ENCODE measurements around the gene IGF1R. TPM values are rescaled to one million over a fixed set of nuclear protein-coding genes. Genes with fewer than 3 reads are reported as not detected.

IGF1R gene
- total RNA-seq, 1 donor from 2014 or later: 47.7 TPM

- intact Hi-C loops (cut with DNase I): no loop called here
- ATAC-seq (peak; percentile 21 to 26), DNase-seq (no peak)
- no peak overlapping the region for H3K4me3 ChIP-seq
- TF ChIP-seq CTCF (IDR thresholded peaks at IDR 0.05): no peak
- H3K27me3 ChIP-seq (ENCODE audit: low read depth): no peaks in the 10 kb centered on the region
- peaks cover 49% of the 10 kb centered on the region for H3K36me3 ChIP-seq
- H3K9me3 ChIP-seq: no peaks in the 10 kb centered on the region
- H3K4me1 ChIP-seq: peaks cover 6% of the 10 kb centered on the region
- peak overlapping the region; percentile 28 for H3K27ac ChIP-seq
These were observed 276.2 kb downstream of the IGF1R start for GRCh38 chr15:98924401-98925049.

GRCh38 chr15:98926236-98926635 is 277.9 kb downstream of the IGF1R start:
- H3K9me3 ChIP-seq: no peaks in the 10 kb centered on the region
- H3K36me3 ChIP-seq: peaks cover 66% of the 10 kb centered on the region
- H3K4me1 ChIP-seq: peaks cover 6% of the 10 kb centered on the region
- intact Hi-C loops (cut with DNase I): no loop called here
- no peak overlapping the region for H3K27ac ChIP-seq
- TF ChIP-seq CTCF (IDR thresholded peaks at IDR 0.05): no peak
- no peak overlapping the region for H3K4me3 ChIP-seq
- ATAC-seq (no peak), DNase-seq (no peak)
- H3K27me3 ChIP-seq (ENCODE audit: low read depth): no peaks in the 10 kb centered on the region

GRCh38 chr15:98927022-98927421 is 278.7 kb downstream of the IGF1R start:
- H3K9me3 ChIP-seq: no peaks in the 10 kb centered on the region
- H3K4me1 ChIP-seq: peaks cover 6% of the 10 kb centered on the region
- TF ChIP-seq CTCF (IDR thresholded peaks at IDR 0.05): no peak
- ATAC-seq (no peak), DNase-seq (no peak)
- H3K27me3 ChIP-seq (ENCODE audit: low read depth): no peaks in the 10 kb centered on the region
- peaks cover 71% of the 10 kb centered on the region for H3K36me3 ChIP-seq
- peak overlapping the region; percentile 15 for H3K27ac ChIP-seq
- no peak overlapping the region for H3K4me3 ChIP-seq
- intact Hi-C loops (cut with DNase I): no loop called here

GRCh38 chr15:98927996-98928395 is 279.7 kb downstream of the IGF1R start:
- Histone ChIP-seq H3K27ac (no peak overlapping the region), H3K36me3 (peaks cover 71% of the 10 kb centered on the region), H3K4me1 (peaks cover 6% of the 10 kb centered on the region), H3K9me3 (no peaks in the 10 kb centered on the region), H3K4me3 (no peak overlapping the region), H3K27me3 (ENCODE audit: low read depth) (no peaks in the 10 kb centered on the region)
- TF ChIP-seq CTCF (IDR thresholded peaks at IDR 0.05): no peak
- DNase-seq: no peak
- no peak for ATAC-seq
- intact Hi-C loops (cut with DNase I): no loop called here

GRCh38 chr15:98930576-98930975 is 282.2 kb downstream of the IGF1R start:
- no peaks in the 10 kb centered on the region for H3K9me3 ChIP-seq
- no peaks in the 10 kb centered on the region for H3K4me1 ChIP-seq
- H3K36me3 ChIP-seq: peaks cover 66% of the 10 kb centered on the region
- H3K27ac ChIP-seq: no peak overlapping the region
- H3K4me3 ChIP-seq: no peak overlapping the region
- DNase-seq (no peak), ATAC-seq (no peak)
- no peaks in the 10 kb centered on the region for H3K27me3 ChIP-seq (ENCODE audit: low read depth)
- intact Hi-C loops (cut with DNase I): no loop called here
- TF ChIP-seq CTCF (IDR thresholded peaks at IDR 0.05): no peak
